IMR-90 (cell line): ENCODE measurements around the gene ADGRF5. TPM values are rescaled to one million over a fixed set of nuclear protein-coding genes. Genes with fewer than 3 reads are reported as not detected.

Experiments used
- ATAC-seq: fragments of 200-7000 bp; cut with Tn5 transposase; 2 replicates; pipeline ENCODE4 v1.9.1; 2020; ENCODE audit warnings: low read depth, mild to moderate bottlenecking, moderate library complexity
- BruUV-seq: library from RNA; stranded (reverse); fragments of 400-500 nt; replicated peaks from 2 replicates; lab custom pipeline; 2021; lab: Mats Ljungman, UMichigan
- CTCF ChIA-PET: fragments of 300-600 bp; formaldehyde crosslinking; extraction: SDS; loops from one replicate; lab custom pipeline; 2021; ENCODE audit warnings: antibody characterized with exemption; lab: Yijun Ruan, JAX
- POLR2A ChIA-PET: fragments of 300-600 bp; sonication (Branson Sonifier 250); formaldehyde crosslinking; loops from one replicate; lab custom pipeline; 2022; ENCODE audit warnings: antibody characterized with exemption; ENCODE audit not compliant: unreplicated experiment; lab: Charles Lee
- DNase-seq: peaks from one replicate; pipeline ENCODE4 v3.0.0; 2013
- H2AFZ ChIP-seq: replicated peaks from 2 replicates; pipeline ENCODE3; 2013; ENCODE audit warnings: low read length, mild to moderate bottlenecking; ENCODE audit not compliant: poor library complexity
- H2AK5ac ChIP-seq: 2 replicates; pipeline ENCODE4 v1.6.1; 2013; ENCODE audit warnings: low read depth, low read length, inconsistent platforms
- H2AK9ac ChIP-seq: replicated peaks from 2 replicates; pipeline ENCODE3; 2013; ENCODE audit warnings: mild to moderate bottlenecking, low read depth, low read length, moderate library complexity; ENCODE audit not compliant: poor library complexity
- H2BK120ac ChIP-seq: 2 replicates; pipeline ENCODE4 v1.6.1; 2013; ENCODE audit warnings: low read depth, low read length, inconsistent platforms
- H2BK15ac ChIP-seq: 3 replicates; pipeline ENCODE4 v1.6.1; 2013; ENCODE audit warnings: low read depth, low read length, inconsistent platforms
- H2BK20ac ChIP-seq: 2 replicates; pipeline ENCODE4 v1.6.1; 2013; ENCODE audit warnings: low read depth, mild to moderate bottlenecking, inconsistent platforms, low read length, moderate library complexity
- H2BK5ac ChIP-seq: 2 replicates; pipeline ENCODE4 v1.6.1; 2013; ENCODE audit warnings: mild to moderate bottlenecking, low read depth, low read length, inconsistent platforms; ENCODE audit not compliant: poor library complexity, severe bottlenecking
- H3K14ac ChIP-seq: replicated peaks from 2 replicates; pipeline ENCODE4 v1.6.1; 2013; ENCODE audit warnings: low read depth, low read length, inconsistent platforms
- H3K18ac ChIP-seq: 2 replicates; pipeline ENCODE4 v1.6.1; 2013; ENCODE audit warnings: low read depth, low read length, control low read depth
- H3K23ac ChIP-seq: 2 replicates; pipeline ENCODE4 v1.6.1; 2013; ENCODE audit warnings: low read depth, low read length, inconsistent platforms
- H3K27ac ChIP-seq: 2 replicates; pipeline ENCODE4 v1.5.1; 2013; ENCODE audit warnings: mild to moderate bottlenecking, control low read depth, low read length; ENCODE audit not compliant: insufficient read depth
- H3K27me3 ChIP-seq: 2 replicates; pipeline ENCODE4 v1.6.1; 2013; ENCODE audit warnings: low read length; ENCODE audit not compliant: control insufficient read depth, insufficient read depth
- H3K36me3 ChIP-seq: 2 replicates; pipeline ENCODE4 v1.6.1; 2013; ENCODE audit warnings: low read length, mixed read lengths; ENCODE audit not compliant: control insufficient read depth, insufficient read depth
- H3K4ac ChIP-seq: 2 replicates; pipeline ENCODE4 v1.6.1; 2013; ENCODE audit warnings: low read depth, low read length, inconsistent platforms
- H3K4me1 ChIP-seq: 2 replicates; pipeline ENCODE4 v1.6.1; 2013; ENCODE audit warnings: low read length, mixed read lengths; ENCODE audit not compliant: control insufficient read depth, insufficient read depth
- H3K4me2 ChIP-seq: 2 replicates; pipeline ENCODE4 v1.6.1; 2013; ENCODE audit warnings: low read depth, mild to moderate bottlenecking, control low read depth, low read length, moderate library complexity
- H3K4me3 ChIP-seq: 2 replicates; pipeline ENCODE4 v1.5.1; 2013; ENCODE audit warnings: low read depth, mild to moderate bottlenecking, control low read depth, low read length, moderate library complexity; ENCODE audit not compliant: insufficient read depth
- H3K56ac ChIP-seq: 2 replicates; pipeline ENCODE4 v1.6.1; 2013; ENCODE audit warnings: low read length, inconsistent platforms; ENCODE audit not compliant: insufficient read depth; ENCODE audit errors: extremely low read depth
- H3K79me1 ChIP-seq, 2 experiments: 2 replicates each; pipeline ENCODE4 v1.6.1; 2013; ENCODE audit warnings: low read length in 2 of 2, inconsistent platforms in 1 of 2, low read depth in 1 of 2
- H3K9ac ChIP-seq: 2 replicates; pipeline ENCODE4 v1.6.1; 2013; ENCODE audit warnings: low read depth, low read length, control low read depth
- H3K9me1 ChIP-seq: 2 replicates; pipeline ENCODE4 v1.6.1; 2013; ENCODE audit warnings: low read length, inconsistent platforms; ENCODE audit not compliant: insufficient read depth
- H3K9me3 ChIP-seq: 2 replicates; pipeline ENCODE4 v1.6.1; 2013; ENCODE audit warnings: low read length; ENCODE audit not compliant: control insufficient read depth, insufficient read depth
- H4K20me1 ChIP-seq: 2 replicates; pipeline ENCODE4 v1.6.1; 2013; ENCODE audit warnings: low read length, inconsistent platforms; ENCODE audit not compliant: insufficient read depth
- H4K5ac ChIP-seq: 2 replicates; pipeline ENCODE4 v1.6.1; 2013; ENCODE audit warnings: mild to moderate bottlenecking, low read depth, low read length, control low read depth
- H4K8ac ChIP-seq, 2 experiments: 2 replicates each; pipeline ENCODE4 v1.6.1; 2013; ENCODE audit warnings: low read depth in 2 of 2, low read length in 2 of 2, control low read depth in 1 of 2, inconsistent platforms in 1 of 2
- H4K91ac ChIP-seq: 2 replicates; pipeline ENCODE4 v1.6.1; 2013; ENCODE audit warnings: low read depth, low read length, inconsistent platforms; ENCODE audit not compliant: insufficient read depth
- CEBPB ChIP-seq: IDR thresholded peaks from 2 replicates; pipeline ENCODE4 v1.6.1; 2012; ENCODE audit warnings: low read depth, low read length, improper control_type of control experiment
- CHD1 ChIP-seq: IDR thresholded peaks from 2 replicates; pipeline ENCODE4 v1.6.1; 2012; ENCODE audit warnings: low read depth, low read length, improper control_type of control experiment
- FOS ChIP-seq: fragments of 150-350 bp; IDR thresholded peaks from 2 replicates; pipeline ENCODE4 v1.6.1; 2016; ENCODE audit warnings: low read depth, low read length
- MAFK ChIP-seq: IDR thresholded peaks from 2 replicates; pipeline ENCODE4 v1.6.1; 2012; ENCODE audit warnings: low read depth, low read length, improper control_type of control experiment
- MXI1 ChIP-seq: IDR thresholded peaks from 2 replicates; pipeline ENCODE4 v1.6.1; 2012; ENCODE audit warnings: low read depth, mild to moderate bottlenecking, low read length, moderate library complexity, borderline replicate concordance
- NFE2L2 ChIP-seq: fragments of 150-350 bp; IDR thresholded peaks from 2 replicates; pipeline ENCODE4 v1.6.1; 2016; ENCODE audit warnings: low read depth, mild to moderate bottlenecking, low read length
- POLR2A ChIP-seq: IDR thresholded peaks from 2 replicates; pipeline ENCODE4 v1.6.1; 2012; ENCODE audit warnings: mild to moderate bottlenecking, low read depth, low read length
- RFX5 ChIP-seq: IDR thresholded peaks from 2 replicates; pipeline ENCODE4 v1.8.0; 2012; ENCODE audit warnings: low read depth, mild to moderate bottlenecking, low read length, moderate library complexity
- WGBS, 2 experiments: methylation state at CpG; one replicate each; pipeline versions ENCODE4 v1.1.5 to v1.1.7; 2013; ENCODE audit warnings: missing lambda C conversion rate in 2 of 2; ENCODE audit not compliant: insufficient read length in 1 of 2; ENCODE audit errors: extremely low coverage in 2 of 2; 5-methylcytosine and 5-hydroxymethylcytosine counted together
- dilution Hi-C: fragments of 300-500 bp; cut with HindIII; formaldehyde crosslinking; loops from one replicate; pipeline ENCODE4 v1.14.3; 2018; ENCODE audit warnings: low sequenced_read_pairs; ENCODE audit not compliant: unreplicated experiment
- in situ Hi-C: fragments of 300-500 bp; cut with MboI; formaldehyde crosslinking; loops from 3 replicates; pipeline ENCODE4 v1.14.3; 2019; ENCODE audit warnings: low sequenced_read_pairs, inconsistent platforms, mixed read lengths
- intact Hi-C: fragments of 100-400 bp; cut with micrococcal nuclease; formaldehyde crosslinking; loops from 2 replicates; pipeline ENCODE4 v1.10.0; 2022
- polyA plus RNA-seq, 3 experiments: library from polyadenylated mRNA; depleted of rRNA; stranded (reverse); fragments of >200 nt; gene quantifications; 2 replicates each; pipeline ENCODE4 v1.2.3, GENCODE V29; 2012; ENCODE audit warnings: low replicate concordance in 1 of 3
- total RNA-seq: library from RNA; depleted of rRNA; stranded (reverse); fragments of >200 nt; gene quantifications from 2 replicates; pipeline ENCODE4 v1.2.3, GENCODE V29; 2012
- TF ChIP-seq, protein P1 (sequence below): conservative IDR thresholded peaks from 2 replicates; pipeline ENCODE4 v1.5.1; 2012; ENCODE audit warnings: mild to moderate bottlenecking, low read depth, low read length, improper control_type of control experiment
- TF ChIP-seq, protein P2 (sequence below): fragments of 150-350 bp; IDR thresholded peaks from 2 replicates; pipeline ENCODE4 v1.6.1; 2016; ENCODE audit warnings: low read depth, mild to moderate bottlenecking, low read length, moderate library complexity, borderline replicate concordance

ADGRF5 gene
- total and polyA plus RNA-seq, 2 of the 4 experiments (the other 2 are of a cell fraction), result not detected

DNA sequence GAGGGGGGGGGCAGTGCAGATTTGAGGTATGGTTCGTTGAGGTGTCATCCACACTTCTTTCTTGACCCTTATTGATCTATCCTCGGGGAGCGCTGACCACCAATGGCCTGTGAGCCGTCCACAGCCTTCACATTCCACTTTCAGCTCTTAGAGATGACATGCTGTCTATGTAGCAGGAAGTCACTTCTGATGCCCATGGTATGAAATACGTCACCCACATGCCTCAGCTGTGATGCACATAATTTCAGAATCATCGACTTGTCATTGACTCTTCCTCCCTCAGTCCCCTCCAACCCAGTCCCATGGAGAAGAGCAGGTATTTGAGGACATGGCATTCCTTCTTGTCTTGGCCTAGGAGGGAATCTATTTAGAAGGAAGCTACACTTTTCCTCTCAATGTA, 4.7 kb upstream of the ADGRF5 start:
- Histone ChIP-seq H2BK20ac (no peak overlapping the region), H4K91ac (no peak overlapping the region), H3K23ac (no peak overlapping the region), H2AK5ac (no peak overlapping the region), H3K27ac (no peak overlapping the region), H4K8ac (no peak overlapping the region), H3K14ac (no peak overlapping the region), H4K5ac (no peak overlapping the region), H3K4me2 (no peak overlapping the region), H4K20me1 (no peaks in the 10 kb centered on the region), H3K9ac (no peak overlapping the region), H3K27me3 (no peaks in the 10 kb centered on the region), H3K4ac (no peak overlapping the region), H2BK15ac (no peak overlapping the region; the same call in 2 of the 3 replicates), H2AK9ac (no peak overlapping the region), H3K9me3 (no peaks in the 10 kb centered on the region), H3K4me1 (no peaks in the 10 kb centered on the region), H3K56ac (no peak overlapping the region), H2AFZ (no peak overlapping the region), H3K18ac (no peak overlapping the region), H2BK5ac (no peak overlapping the region), H3K79me1 (no peaks in the 10 kb centered on the region), H3K4me3 (no peak overlapping the region), H3K9me1 (no peaks in the 10 kb centered on the region), H3K36me3 (no peaks in the 10 kb centered on the region), H2BK120ac (no peak overlapping the region)
- ChIA-PET POLR2A (no interaction called here), CTCF (no interaction called here)
- no CpG with 5 or more reads among the region's 6 CpGs for WGBS, 2 experiments
- in situ Hi-C loops (no loop called here), dilution Hi-C loops (no loop called here), intact Hi-C loops (no loop called here)
- TF ChIP-seq POLR2A, result no peak
- TF ChIP-seq FOS, result no peak
- TF ChIP-seq NFE2L2, result no peak
- TF ChIP-seq, protein P1, sequence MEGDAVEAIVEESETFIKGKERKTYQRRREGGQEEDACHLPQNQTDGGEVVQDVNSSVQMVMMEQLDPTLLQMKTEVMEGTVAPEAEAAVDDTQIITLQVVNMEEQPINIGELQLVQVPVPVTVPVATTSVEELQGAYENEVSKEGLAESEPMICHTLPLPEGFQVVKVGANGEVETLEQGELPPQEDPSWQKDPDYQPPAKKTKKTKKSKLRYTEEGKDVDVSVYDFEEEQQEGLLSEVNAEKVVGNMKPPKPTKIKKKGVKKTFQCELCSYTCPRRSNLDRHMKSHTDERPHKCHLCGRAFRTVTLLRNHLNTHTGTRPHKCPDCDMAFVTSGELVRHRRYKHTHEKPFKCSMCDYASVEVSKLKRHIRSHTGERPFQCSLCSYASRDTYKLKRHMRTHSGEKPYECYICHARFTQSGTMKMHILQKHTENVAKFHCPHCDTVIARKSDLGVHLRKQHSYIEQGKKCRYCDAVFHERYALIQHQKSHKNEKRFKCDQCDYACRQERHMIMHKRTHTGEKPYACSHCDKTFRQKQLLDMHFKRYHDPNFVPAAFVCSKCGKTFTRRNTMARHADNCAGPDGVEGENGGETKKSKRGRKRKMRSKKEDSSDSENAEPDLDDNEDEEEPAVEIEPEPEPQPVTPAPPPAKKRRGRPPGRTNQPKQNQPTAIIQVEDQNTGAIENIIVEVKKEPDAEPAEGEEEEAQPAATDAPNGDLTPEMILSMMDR, result no peak
- TF ChIP-seq MXI1, result no peak
- TF ChIP-seq MAFK, result no peak
- no peak for TF ChIP-seq CHD1
- no peak for TF ChIP-seq CEBPB
- TF ChIP-seq, protein P2, sequence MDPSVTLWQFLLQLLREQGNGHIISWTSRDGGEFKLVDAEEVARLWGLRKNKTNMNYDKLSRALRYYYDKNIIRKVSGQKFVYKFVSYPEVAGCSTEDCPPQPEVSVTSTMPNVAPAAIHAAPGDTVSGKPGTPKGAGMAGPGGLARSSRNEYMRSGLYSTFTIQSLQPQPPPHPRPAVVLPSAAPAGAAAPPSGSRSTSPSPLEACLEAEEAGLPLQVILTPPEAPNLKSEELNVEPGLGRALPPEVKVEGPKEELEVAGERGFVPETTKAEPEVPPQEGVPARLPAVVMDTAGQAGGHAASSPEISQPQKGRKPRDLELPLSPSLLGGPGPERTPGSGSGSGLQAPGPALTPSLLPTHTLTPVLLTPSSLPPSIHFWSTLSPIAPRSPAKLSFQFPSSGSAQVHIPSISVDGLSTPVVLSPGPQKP, result no peak
- no peak for TF ChIP-seq RFX5
- DNase-seq (peak; percentile 0), ATAC-seq (no peak)
- BruUV-seq, result no TSS peak
